NCI-H128 (cell line): Measurements from ENCODE around the gene C1QL4.
"Not testable (repeated sequence)": the region's sequence is repeated elsewhere in the genome, so short reads cannot be mapped to it uniquely, and the experiment has no call there.

Experiments used
- DNase-seq: peaks from one replicate; lab custom pipeline; 2025; ENCODE audit not compliant: unreplicated experiment; lab: John Stamatoyannopoulos, UW

C1QL4 gene

DNA sequence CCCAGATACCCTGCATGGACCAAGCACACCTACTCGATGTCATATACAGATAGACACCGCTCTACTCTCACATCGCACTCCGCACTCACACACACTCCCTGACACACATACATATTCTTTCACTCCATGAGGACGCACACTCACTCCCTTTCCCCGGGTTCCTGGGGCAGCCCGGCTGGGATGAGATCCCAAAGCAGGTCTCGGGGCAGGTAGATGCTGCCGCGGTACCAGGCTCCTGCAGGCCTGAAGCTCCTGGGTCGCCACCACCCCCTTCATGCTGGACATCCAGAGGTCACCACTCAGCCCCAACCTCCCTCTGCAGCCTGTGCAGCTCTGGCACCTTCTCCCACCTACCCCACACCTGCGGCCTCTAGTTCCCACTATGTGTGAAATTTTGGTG lies 2.3 kb downstream of the C1QL4 start:
- DNase-seq, result no peak

DNA sequence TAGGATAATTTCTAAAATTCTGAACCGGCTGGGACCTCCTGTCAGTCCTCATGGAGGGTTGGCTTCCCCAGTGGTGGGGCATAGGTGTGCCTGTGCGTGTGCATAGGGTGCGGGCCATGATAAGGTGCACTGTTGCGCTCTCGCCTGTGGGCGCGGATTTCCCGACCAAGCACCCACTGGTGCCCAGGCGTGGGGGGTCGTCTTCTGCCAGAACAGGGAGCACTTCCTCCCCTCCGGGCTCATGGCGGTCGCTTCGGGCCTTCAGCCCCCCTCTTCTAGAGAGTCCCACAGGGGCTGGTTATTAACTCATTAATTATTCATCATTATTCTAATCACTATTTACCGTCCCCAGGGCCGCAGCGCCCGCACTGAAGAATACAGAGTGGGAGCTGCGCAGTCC lies 2.8 kb downstream of the C1QL4 start:
- DNase-seq, result no peak

DNA sequence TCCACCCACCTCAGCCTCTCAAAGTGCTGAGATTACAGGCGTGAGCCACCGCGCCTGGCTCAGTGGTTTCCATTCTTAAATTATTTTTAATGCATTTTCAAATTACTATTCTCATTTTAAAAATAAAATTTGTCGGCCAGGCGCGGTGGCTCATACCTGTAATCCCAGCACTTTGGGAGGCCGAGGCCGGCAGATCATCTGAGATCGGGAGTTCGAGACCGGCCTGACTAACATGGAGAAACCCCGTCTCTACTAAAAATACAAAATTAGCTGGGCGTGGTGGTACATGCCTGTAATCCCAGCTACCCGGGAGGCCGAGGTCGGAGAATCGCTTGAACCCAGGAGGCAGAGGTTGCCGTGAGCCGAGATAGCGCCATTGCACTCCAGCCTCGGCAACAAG lies 3.2 kb downstream of the C1QL4 start:
- not testable (repeated sequence) for DNase-seq

DNA sequence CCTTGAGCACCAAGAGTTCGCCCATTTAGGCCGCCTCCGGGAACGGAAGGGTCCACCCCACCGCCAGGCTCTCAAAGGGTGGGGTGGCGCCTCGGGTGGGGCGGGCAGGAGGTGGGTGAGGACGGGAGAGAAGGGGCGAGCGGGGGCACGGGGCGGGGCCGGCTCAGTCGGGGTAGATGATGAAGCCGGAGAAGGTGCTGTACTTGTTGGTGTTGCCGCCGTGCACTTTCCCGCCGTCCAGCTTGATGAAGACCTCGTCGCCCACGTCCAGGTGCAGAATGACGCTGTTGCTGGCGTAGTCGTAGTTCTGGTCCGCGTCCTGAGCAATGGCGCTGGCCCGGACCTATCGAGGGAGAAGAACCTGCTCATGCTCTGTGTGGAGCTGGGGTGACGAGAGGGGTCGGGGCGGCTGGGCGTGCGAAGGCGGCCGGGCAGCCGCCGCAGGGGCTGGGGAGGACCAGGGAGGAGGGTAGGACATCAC lies 4.1 kb downstream of the C1QL4 start:
- DNase-seq, result no peak

DNA sequence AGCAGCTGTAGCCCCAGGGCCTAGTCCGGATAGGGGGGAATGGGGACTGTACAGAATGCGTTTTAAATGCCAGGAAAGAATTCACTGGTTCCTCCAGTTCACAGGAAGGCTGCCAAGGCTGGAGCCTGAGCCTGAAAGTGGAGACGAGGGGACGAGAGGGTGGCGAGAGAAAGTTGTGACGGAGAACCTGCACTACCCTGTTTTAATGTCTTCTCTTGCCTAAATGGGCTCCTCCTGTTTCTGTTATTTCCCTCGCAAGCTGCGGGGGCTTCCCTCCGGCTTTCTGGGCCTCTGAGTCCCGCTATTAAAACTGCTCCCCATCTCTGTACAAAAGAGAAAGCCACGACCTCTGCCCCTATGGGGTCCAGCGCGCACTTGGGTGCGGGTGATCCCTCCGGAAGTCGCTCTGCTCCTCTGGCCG lies 4.5 kb downstream of the C1QL4 start:
- DNase-seq, result no peak

DNA sequence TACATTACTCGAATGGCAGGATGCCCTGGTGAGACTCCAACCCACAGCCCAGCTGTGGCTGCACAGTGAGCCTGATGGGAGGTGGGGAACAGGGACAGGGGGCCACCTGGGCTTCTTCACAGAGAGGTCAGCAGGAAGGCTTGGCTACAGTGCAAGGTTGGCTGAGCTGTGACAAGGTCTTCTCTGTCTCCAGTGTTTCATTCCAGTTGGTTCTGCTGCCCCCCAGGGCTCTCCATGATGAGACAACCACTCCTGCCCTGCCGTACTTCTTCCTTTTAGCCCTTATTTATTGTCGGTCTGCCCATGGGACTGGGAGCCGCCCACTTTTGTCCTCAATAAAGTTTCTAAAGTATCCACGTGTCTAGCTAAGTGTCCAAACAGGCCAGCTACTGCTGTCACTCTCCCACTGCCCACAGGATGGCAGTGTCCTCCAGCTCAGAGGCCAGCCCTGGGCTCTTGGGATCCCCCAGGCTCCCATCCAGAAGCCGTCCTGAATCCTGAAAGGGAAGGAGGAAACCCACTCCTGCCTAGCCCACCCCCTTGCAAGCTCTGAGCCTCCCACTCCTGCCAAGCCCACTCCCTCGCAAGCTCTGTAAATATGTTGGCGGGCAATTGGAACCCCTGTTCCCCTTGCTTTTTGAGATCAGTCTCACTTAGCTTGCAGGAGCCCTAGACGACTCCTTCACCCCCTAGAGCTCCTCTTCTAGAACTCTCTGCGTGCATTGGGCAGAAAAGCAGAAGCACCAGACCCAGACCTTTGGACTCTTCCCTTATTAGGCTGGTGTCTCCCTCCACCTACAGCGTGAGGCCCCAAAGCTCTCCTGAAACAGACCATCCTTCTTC lies 5.4 kb downstream of the C1QL4 start:
- no peak for DNase-seq

DNA sequence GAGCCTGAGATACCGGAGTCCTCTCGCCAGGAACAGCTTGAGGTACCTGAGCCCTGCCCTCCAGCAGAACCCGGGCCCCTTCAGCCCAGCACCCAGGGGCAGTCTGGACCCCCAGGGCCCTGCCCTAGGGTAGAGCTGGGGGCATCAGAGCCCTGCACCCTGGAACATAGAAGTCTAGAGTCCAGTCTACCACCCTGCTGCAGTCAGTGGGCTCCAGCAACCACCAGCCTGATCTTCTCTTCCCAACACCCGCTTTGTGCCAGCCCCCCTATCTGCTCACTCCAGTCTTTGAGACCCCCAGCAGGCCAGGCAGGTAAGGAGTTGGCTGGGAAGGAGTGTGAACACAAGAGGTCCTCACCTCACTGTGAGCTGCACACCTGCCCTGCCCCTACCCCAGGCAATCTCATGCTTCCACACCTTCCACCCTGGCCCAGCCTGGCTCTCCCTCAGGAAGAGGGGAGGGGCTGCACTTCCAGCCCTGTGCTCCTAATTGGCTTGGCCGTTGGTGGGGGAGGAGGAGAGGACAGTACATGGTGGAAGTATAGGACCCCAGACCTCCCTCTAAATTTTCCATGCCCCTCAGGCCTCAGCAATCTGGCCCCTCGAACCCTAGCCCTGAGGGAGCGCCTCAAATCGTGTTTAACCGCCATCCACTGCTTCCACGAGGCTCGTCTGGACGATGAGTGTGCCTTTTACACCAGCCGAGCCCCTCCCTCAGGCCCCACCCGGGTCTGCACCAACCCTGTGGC lies 6.2 kb downstream of the C1QL4 start:
- DNase-seq, result no peak

DNA sequence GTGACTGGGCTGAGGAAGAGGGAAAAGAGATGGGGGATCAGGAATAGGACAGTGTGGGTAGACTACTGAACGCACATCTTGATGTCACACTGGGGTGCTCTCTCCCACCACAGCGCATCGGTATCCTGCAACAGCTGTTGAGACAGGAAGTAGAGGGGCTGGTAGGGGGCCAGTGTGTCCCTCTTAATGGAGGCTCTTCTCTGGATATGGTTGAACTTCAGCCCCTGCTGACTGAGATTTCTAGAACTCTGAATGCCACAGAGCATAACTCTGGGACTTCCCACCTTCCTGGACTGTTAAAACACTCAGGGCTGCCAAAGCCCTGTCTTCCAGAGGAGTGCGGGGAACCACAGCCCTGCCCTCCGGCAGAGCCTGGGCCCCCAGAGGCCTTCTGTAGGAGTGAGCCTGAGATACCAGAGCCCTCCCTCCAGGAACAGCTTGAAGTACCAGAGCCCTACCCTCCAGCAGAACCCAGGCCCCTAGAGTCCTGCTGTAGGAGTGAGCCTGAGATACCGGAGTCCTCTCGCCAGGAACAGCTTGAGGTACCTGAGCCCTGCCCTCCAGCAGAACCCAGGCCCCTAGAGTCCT lies 6.9 kb downstream of the C1QL4 start:
- no peak for DNase-seq

DNA sequence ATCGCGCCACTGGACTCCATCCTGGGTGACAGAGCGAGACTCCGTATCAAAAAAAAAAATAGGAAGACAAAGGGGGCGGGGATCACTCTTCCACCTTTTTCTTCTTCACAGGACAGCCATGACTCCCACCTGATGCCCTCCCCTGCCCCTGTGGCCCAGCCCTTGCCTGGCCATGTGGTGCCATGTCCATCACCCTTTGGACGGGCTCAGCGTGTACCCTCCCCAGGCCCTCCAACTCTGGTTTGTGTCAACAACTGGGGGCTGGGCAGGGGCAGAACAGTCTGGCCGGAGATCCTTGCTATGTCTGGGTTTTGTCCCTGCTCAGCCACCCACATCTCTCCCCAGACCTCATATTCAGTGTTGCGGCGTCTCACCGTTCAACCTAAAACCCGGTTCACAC lies 8.2 kb downstream of the C1QL4 start:
- DNase-seq, result no peak

DNA sequence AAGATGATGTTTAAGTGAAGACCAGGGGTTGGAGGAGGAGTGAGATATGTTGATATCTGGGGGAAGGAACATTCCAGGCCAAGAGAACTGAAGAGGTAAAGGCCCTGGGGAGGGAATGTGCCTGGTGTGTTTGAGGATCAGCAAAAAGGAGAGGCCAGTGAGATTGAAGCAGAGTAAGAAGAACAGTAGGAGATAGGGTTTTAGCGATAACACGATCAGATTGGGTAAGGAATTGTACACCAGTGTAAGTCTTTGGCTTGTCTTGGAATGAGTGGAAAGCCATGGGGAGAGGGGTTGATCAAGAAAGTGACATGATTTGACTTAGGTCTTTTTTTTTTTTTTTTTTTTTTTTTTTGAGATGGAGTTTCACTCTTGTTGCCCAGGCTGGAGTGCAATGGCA lies 9.1 kb downstream of the C1QL4 start:
- no peak for DNase-seq

DNA sequence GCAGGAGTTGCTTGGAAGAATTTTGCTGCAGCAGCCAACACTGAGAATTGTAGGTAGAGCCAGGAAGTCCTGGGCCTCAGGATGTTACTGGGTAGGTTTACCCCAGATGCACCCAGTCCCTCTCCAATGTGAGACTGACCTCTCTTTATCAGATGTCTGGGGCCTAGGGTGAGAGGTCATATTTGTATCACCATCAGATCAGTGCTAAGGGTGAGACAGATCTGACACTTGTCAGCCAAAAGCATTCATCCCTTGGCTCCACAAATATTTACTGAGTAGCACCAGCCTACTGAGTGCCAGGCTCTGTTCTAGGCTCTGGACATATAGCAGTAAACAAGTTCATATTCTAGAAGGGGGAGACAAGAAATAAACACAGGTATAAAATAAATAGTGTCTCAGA lies 9.6 kb downstream of the C1QL4 start:
- DNase-seq, result no peak

DNA sequence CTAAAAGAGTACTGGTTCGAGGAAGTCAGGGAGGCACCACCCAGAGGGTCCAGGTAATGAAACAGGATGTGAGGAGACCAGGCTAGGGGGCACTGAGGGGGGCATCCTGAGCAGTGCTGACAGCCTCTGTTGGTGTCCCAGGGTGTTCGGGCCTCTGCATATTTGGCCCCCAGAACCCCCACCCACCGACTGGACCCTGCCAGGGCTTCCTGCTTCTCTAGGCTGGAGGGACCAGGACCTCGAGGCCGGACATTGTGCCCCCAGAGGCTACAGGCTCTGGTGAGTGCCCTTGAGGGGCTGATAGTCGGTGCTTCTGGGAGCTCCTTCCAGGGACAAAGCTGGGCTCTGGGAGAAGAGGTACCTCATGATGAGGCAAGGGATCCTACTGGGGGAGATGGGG lies 11.4 kb downstream of the C1QL4 start:
- DNase-seq, result no peak

DNA sequence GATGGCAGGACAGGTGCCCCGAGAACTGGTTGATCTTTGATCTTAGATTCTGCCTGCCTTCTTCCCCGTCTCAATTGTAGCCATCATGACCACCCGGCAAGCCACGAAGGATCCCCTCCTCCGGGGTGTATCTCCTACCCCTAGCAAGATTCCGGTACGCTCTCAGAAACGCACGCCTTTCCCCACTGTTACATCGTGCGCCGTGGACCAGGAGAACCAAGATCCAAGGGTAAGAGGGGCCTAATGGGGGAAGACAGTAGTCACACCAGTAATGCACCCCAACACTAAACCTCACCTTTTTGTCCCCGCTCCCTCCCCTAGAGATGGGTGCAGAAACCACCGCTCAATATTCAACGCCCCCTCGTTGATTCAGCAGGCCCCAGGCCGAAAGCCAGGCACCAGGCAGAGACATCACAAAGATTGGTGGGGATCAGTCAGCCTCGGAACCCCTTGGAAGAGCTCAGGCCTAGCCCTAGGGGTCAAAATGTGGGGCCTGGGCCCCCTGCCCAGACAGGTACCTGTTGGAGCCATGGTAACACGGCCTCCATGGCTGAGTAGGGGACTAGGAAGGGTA lies 13.4 kb downstream of the C1QL4 start:
- no peak for DNase-seq

DNA sequence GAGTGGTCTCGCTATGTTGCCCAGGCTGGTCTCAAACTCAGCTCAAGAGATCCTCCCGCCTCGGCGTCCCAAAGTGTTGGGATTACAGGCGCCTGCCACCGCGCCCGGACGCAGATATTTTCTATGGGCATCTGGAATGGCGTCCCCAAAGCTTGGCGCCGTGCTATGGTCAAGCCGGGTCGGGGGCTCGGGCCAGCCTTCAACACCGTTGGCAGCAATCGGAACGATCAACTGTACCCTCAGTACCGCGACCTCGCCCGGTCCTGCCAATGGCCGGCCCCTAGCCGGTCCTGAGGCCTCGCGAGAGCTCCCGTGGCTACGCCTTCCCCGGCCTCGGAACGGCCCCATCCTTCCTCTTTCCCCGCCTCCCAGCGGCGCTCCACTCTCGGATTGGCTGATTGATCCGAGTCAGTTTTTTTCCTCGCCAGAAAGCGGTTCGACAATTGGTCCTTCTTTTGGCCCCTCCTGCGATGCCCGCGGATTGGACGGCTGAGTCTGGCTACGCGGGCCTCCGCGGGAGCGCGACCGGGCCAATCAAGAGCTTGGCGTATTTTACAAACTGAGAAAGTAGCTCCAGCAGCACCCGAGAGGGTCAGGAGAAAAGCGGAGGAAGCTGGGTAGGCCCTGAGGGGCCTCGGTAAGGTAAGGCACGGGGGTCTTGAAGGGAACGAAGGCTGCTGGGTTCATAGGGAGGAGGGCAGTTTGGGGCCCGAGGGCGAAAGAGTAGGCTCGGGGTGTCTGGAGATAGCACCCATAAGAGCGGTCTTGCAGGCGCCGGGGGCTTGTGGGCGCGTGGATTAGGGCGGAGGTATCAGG lies 14.1 kb downstream of the C1QL4 start, which contains the start of gene TROAP:
TSS of gene TROAP (plus strand) at position 548 of the 816 bp plus-strand sequence. CDS start 354 bp downstream, outside the sequence.
- DNase-seq, result peak; percentile 99

DNA sequence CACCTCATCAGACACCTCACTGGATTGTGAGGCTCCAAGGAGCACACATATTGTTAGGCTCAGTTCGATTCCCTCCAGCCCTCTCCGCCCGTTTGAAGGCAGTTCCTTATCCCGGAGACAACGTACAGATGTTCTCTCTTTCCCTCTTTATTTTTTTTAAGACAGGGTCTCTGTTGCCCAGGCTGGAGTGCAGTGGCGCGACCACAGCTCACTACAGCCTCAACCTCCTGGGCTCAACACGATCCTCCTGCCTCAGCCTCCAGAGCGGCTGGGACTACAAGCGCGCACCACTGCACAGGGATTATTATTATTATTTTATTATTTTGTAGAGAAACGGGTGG lies 14.7 kb downstream of the C1QL4 start:
- no peak for DNase-seq

DNA sequence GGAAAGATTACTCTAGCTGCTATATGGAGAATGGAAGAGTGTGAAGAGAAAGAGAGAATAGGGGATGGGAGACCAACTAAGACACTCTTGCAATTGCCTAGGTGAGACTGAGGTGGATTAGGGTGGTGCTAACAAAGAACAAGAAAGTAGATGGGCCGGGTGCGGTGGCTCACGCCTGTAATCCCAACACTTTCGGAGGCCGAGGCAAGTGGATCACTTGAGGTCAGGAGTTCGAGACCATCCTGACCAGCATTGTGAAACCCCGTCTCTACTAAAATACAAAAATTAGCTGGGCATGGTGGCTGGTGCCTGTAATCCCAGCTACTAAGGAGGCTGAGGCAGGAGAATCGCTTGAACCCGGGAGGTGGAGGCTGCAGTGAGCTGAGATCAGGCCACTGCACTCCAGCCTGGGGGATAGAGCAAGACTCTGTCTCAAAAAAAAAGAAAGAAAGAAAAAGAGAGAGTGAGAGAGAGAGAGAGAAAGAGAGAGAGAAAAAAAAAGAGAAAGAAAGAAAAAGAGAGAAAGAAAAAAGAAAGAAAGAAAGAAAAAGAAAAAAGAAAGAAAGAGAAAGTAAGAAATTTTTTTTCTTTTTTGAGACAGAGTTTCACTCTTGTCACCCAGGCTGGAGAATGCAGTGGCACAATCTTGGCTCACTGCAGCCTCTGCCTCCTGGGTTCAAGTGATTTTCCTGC lies 16.4 kb downstream of the C1QL4 start:
- DNase-seq, result not testable (repeated sequence)

DNA sequence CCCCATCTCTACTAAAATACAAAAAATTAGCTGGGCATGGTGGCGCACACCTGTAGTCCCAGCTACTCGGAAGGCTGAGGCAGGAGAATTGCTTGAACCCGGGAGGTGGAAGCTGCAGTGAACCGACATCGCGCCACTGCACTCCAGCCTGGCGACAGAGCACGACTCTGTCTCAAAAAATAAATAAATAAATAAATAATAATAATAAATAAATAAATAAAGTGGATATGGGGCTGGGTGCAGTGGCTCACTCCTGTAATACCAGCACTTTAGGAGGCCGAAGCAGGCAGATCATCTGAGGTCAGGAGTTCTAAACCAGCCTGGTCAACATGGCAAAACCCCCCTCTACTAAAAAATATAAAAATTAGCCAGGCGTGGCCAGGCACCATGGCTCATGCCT lies 19.9 kb downstream of the C1QL4 start:
- DNase-seq, result not testable (repeated sequence)

DNA sequence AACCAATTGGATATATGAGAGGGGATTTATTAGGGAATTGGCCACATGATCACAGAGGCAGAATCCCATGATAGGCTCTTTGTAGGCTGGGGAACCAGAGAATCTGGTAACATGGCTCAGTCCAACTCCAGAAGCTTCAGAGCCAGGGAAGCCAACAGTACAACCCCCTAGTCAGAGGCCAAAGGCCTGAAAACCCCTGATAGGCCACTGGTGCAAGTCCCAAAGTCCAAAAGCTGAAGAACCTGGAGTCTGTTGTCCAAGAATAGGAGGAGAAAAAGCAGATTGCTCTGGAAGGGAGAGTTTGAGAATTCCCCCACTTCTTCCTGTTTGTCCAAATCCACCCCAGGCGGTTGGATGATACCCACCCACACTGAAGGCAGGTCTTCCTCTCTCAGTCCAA lies 22.2 kb downstream of the C1QL4 start:
- no peak for DNase-seq

DNA sequence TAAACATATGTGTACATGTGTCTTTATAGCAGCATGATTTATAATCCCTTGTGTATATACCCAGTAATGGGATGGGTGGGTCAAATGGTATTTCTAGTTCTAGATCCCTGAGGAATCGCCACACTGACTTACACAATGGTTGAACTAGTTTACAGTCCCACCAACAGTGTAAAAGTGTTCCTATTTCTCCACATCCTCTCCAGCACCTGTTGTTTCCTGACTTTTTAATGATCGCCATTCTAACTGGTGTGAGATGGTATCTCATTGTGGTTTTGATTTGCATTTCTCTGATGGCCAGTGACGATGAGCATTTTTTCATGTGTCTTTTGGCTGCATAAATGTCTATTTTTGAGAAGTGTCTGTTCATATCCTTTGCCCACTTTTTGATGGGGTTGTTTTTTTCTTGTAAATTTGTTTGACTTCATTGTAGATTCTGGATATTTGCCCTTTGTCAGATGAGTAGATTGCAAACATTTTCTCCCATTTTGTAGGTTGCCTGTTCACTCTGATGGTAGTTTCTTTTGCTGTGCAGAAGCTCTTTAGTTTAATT lies 26.5 kb downstream of the C1QL4 start:
- DNase-seq, result not testable (repeated sequence)

DNA sequence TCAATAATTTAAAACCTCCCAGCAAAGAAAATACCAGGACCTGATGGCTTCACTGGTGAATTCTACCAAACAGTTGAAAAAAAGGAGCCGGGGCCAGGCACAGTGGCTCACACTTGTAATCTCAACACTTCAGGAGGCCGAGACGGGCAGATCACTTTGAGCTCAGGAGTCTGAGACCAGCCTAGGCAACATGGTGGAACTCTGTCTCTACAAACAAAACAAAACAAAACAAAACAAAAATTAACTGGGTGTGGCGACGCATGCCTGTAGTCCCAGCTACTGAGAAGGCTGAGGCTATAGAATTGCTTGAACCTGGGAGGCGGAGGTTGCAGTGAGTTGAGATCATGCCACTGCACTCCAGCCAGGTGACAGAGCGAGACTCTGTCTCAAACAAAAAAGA lies 27.6 kb downstream of the C1QL4 start:
- no peak for DNase-seq
